ENCODE measurements around the gene XAB2.

XAB2 gene

DNA sequence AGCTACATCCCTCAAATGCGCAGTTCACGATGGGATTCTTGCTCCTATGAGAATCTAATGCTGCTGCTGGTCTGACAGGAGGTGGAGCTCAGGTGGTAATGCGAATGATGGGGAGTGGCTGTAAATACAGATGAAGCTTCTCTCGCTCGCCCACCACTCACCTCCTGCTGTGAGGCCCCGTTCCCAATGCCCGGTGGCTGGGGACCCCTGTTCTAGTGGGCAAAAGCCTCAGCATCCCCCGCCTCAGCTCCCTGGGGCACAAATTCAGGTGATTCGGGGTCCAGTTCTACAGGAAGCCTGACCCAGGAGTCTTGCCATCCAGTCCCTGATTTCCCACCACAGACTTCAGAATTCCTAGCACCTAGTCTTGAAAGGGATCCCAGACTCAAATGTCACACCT, 43.2 kb upstream of the XAB2 start:
- no peak for DNase-seq (ENCODE audit: low read depth)
- no peak overlapping the region for H3K4me3 ChIP-seq (ENCODE audit: low read length)
- TF ChIP-seq, protein P1, sequence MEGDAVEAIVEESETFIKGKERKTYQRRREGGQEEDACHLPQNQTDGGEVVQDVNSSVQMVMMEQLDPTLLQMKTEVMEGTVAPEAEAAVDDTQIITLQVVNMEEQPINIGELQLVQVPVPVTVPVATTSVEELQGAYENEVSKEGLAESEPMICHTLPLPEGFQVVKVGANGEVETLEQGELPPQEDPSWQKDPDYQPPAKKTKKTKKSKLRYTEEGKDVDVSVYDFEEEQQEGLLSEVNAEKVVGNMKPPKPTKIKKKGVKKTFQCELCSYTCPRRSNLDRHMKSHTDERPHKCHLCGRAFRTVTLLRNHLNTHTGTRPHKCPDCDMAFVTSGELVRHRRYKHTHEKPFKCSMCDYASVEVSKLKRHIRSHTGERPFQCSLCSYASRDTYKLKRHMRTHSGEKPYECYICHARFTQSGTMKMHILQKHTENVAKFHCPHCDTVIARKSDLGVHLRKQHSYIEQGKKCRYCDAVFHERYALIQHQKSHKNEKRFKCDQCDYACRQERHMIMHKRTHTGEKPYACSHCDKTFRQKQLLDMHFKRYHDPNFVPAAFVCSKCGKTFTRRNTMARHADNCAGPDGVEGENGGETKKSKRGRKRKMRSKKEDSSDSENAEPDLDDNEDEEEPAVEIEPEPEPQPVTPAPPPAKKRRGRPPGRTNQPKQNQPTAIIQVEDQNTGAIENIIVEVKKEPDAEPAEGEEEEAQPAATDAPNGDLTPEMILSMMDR (IDR thresholded peaks at IDR 0.05; ENCODE audit: insufficient read depth, low read depth, low read length, missing control alignments), result no peak

DNA sequence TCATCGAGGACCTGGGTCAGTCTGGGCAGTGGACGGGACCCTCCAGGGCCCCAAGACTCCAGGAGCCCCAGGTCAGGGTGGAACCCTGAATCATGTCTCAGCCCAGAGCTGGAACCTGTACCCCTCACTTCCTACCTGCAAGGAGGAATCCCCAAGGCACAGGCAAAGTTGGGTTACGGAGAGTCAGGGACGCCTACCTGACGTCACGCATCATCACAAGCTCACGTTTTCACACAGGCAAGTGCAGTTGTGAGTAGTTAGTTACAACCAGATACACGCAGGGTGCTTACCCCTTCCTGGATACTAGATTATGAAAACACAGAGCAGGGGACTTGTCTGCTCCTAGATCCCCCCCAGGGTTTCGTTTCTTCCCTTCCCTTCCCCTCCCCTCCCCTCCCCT, 41.4 kb upstream of the XAB2 start:
- TF ChIP-seq, protein P1 (IDR thresholded peaks at IDR 0.05; ENCODE audit: insufficient read depth, low read depth, low read length, missing control alignments), result no peak
- DNase-seq (ENCODE audit: low read depth), result no peak
- H3K4me3 ChIP-seq (ENCODE audit: low read length), result no peak overlapping the region

DNA sequence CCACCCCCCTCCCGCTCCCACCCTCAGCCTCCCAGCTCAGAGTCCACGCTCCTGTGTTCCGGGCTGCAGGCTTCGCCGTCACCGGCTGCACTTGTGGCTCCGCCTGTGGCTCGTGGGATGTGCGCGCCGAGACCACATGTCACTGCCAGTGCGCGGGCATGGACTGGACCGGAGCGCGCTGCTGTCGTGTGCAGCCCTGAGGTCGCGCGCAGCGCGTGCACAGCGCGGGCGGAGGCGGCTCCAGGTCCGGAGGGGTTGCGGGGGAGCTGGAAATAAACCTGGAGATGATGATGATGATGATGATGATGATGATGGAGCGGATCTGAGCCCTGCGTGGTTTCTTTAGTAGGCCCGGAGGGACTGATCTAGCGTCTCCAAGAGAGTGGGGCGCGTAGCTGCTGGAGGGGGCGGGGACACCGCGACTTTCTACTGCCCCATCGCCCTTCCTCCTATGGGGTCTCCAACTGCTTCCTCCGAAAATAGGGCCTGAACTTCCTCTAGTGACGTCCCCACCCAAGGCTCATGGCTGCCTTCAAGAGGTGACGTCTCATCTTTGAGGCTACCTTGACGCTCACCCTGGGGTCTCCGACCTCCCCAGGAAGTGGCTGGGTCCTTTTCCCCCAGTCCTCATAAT, 40.9 kb upstream of the XAB2 start:
- DNase-seq (ENCODE audit: low read depth), result no peak
- H3K4me3 ChIP-seq (ENCODE audit: low read length), result no peak overlapping the region
- TF ChIP-seq, protein P1 (IDR thresholded peaks at IDR 0.05; ENCODE audit: insufficient read depth, low read depth, low read length, missing control alignments), result no peak

DNA sequence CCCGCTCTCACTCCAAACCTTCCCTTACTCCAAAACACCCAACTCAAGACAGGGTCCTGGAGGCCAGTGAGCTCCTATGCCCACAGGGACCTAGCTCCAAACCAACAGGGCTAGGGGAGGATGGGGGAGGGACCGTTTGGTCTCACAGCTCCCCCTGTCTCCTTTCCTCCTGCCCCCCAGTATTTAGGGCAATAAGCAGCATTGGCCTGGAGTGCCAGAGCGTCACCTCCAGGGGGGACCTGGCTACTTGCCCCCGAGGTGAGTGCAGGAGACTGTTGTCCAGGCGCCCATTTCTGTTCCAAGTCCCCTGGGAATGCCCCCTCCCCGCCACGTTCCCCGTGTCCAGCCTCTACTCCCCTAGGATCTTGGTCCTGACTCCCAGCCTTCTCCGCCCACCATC, 40.3 kb upstream of the XAB2 start:
- DNase-seq (ENCODE audit: low read depth), result no peak
- H3K4me3 ChIP-seq (ENCODE audit: low read length), result no peak overlapping the region
- TF ChIP-seq, protein P1 (IDR thresholded peaks at IDR 0.05; ENCODE audit: insufficient read depth, low read depth, low read length, missing control alignments), result no peak

DNA sequence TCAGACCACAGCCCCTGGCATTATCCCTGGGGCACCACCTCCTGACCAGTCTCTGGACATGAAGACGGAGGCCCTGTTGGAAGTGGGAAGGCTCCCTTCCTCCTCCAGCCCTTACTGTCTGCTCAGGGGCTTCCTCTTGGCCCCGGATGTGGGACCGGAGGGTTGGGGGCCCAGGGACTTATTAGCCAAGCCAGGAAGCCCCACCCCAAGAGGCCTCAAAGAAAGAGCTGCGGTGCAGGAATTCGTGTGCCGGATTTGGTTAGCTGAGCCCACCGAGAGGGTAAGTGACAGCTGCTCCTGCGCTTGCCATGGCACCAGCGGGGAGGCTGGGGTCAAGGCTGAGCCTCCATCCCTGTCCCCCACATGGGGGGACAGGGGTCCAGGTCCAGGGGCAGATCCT, 39.5 kb upstream of the XAB2 start, which contains the start of gene RETN:
Gene RETN (plus strand): TSS at position 208 of the 400 bp plus-strand sequence. CDS start 278 bp downstream, outside the sequence.
- H3K4me3 ChIP-seq (ENCODE audit: low read length), result no peak within 1 kb of the TSS
- no peak for DNase-seq (ENCODE audit: low read depth)
- TF ChIP-seq, protein P1 (IDR thresholded peaks at IDR 0.05; ENCODE audit: insufficient read depth, low read depth, low read length, missing control alignments), result no peak

DNA sequence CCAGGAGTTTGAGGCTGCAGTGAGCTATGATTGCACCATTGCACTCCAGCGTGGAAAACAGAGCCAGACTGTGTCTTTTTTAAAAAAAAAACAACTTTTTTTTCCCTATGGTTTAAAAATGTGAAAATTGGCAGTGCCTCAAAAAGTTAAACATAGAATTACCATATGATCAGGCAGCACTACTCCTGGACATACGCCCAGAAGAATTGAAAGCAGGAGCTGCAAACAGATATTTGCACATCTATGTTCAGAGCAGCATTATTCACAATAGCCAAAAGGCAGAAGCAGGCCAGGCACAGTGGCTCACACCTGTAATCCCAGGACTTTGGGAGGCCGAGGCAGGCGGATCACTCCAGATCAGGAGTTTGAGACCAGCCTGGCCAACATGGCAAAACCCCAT, 35.7 kb upstream of the XAB2 start:
- H3K4me3 ChIP-seq (ENCODE audit: low read length), result no peak overlapping the region
- TF ChIP-seq, protein P1 (IDR thresholded peaks at IDR 0.05; ENCODE audit: insufficient read depth, low read depth, low read length, missing control alignments), result no peak
- DNase-seq (ENCODE audit: low read depth), result no peak

DNA sequence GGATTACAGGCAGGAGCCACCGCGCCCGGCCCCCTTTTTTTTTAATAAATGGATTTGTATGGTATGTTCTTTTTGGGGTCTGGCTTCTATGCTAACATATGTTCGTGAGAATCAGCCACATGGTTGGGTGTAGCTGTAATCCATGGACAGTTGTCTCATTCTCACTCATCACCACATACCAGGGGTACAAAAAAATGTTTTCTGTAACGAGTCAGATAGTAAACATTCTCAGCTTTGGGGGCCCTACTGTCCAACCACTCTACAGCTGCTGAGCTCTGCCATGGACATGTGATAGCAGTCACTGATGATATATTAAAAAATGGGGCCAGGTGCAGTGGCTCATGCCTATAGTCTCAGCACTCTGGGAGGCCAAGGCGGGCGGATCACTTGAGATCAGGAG, 34.4 kb upstream of the XAB2 start:
- no peak overlapping the region for H3K4me3 ChIP-seq (ENCODE audit: low read length)
- no peak for DNase-seq (ENCODE audit: low read depth)
- TF ChIP-seq, protein P1 (IDR thresholded peaks at IDR 0.05; ENCODE audit: insufficient read depth, low read depth, low read length, missing control alignments), result no peak

Measured in epithelial cell of esophagus (primary cell).